Activated CD8-positive, alpha-beta T cell treated with anti-CD3 and anti-CD28 coated beads for 36 hours (primary cell): ENCODE measurements around the gene MYBBP1A. TPM values are rescaled to one million over a fixed set of nuclear protein-coding genes. Genes with fewer than 3 reads are reported as not detected.

Experiments
- ATAC-seq: fragments of 200-7000 bp; cut with Tn5 transposase; one replicate; pipeline ENCODE4 v1.10.0; 2021; ENCODE audit warnings: mild to moderate bottlenecking, moderate library complexity
- CTCF ChIA-PET: fragments of 350-600 bp; sonication (Branson Sonifier 250); formaldehyde crosslinking; loops from one replicate; lab custom pipeline; 2021; ENCODE audit warnings: antibody characterized with exemption; lab: Charles Lee
- POLR2A ChIA-PET: fragments of 350-600 bp; sonication (Branson Sonifier 250); formaldehyde crosslinking; loops from one replicate; lab custom pipeline; 2021; ENCODE audit warnings: antibody characterized with exemption; lab: Charles Lee
- DNase-seq: peaks from one replicate; pipeline ENCODE4 v3.0.0-alpha.2; 2020
- H3K27ac Mint-ChIP-seq: one replicate; pipeline ENCODE4 v1.8.0; 2021; ENCODE audit warnings: mild to moderate bottlenecking, mixed read lengths
- H3K27me3 Mint-ChIP-seq: one replicate; pipeline ENCODE4 v1.8.0; 2021; ENCODE audit warnings: mixed read lengths
- H3K36me3 Mint-ChIP-seq: one replicate; pipeline ENCODE4 v1.8.0; 2021; ENCODE audit warnings: low read depth, mixed read lengths
- H3K4me1 Mint-ChIP-seq: one replicate; pipeline ENCODE4 v1.8.0; 2021; ENCODE audit warnings: low read depth, mixed read lengths
- H3K4me3 Mint-ChIP-seq: one replicate; pipeline ENCODE4 v1.8.0; 2021; ENCODE audit warnings: mild to moderate bottlenecking, moderate library complexity, mixed read lengths
- H3K9me3 Mint-ChIP-seq: one replicate; pipeline ENCODE4 v1.8.0; 2021; ENCODE audit warnings: mixed read lengths
- intact Hi-C: fragments of 100-400 bp; cut with micrococcal nuclease; formaldehyde crosslinking; loops from one replicate; pipeline ENCODE4 v1.10.0; 2022
- total RNA-seq, 2 experiments: library from RNA; stranded (reverse); gene quantifications; one replicate each; pipeline ENCODE4 v1.2.3, GENCODE V29; 2021
- TF ChIP-seq, protein P1 (sequence below): fragments of 200-600 bp; IDR thresholded peaks from one replicate; pipeline ENCODE4 v1.8.0; 2022; ENCODE audit warnings: antibody characterized with exemption, mild to moderate bottlenecking

MYBBP1A gene
- total RNA-seq, 2 experiments from 2014 or later = 104 to 107 TPM

DNA sequence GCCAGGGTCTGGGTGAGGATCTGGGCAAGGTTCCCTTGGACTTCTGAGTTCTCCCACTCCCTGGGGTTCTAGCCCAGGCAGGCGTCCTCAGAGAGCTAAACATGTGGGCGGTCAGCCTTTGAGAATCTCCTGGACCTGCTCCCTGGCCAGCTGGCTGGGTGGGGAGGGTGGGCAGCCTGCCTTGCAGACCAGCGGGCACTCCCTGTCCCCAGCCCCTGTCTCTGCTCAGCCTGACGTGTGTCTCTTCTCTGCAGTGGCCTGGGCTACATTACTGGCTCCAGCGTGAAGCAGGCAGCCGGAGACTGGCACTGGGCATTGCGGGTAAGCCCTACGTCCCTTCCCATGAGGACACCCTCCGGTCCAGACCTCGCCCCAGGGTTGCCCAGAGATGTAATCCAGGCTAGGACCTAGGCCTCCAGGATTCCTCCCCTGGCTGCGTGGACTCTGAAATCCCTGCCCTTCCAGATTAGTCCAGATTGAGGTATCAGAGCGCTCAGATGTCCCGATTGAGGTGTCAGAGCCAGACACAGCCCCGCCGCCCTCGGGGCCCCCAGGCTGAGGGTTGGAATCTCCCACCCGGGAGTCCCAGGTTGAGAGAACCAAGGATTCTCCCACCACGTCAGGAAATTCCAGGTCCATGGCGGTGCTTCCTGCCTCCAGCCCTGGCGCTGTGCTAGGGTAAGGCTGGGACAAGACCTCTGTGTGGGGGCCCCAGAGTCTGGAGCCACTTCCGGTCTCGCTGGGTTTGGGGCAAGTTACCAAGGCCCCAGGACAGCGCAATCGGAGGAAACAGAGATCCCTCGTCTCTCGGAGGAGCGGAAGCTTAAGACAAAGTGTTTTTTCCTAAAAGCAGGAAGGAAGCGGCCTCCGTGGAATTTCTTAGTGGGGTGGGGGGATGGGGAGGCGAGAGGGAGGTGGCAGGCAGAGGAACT, 24.1 kb downstream of the MYBBP1A start:
- Mint-ChIP-seq H3K27ac (no peak overlapping the region), H3K9me3 (no peaks in the 10 kb centered on the region), H3K27me3 (peaks cover 1% of the 10 kb centered on the region), H3K36me3 (no peaks in the 10 kb centered on the region), H3K4me3 (no peak overlapping the region), H3K4me1 (peaks cover 2% of the 10 kb centered on the region)
- intact Hi-C loops = loop anchor here (10.0 kb wide), 1 partner anchor 106 kb away; no protein-coding TSS in a partner anchor
- TF ChIP-seq, protein P1, sequence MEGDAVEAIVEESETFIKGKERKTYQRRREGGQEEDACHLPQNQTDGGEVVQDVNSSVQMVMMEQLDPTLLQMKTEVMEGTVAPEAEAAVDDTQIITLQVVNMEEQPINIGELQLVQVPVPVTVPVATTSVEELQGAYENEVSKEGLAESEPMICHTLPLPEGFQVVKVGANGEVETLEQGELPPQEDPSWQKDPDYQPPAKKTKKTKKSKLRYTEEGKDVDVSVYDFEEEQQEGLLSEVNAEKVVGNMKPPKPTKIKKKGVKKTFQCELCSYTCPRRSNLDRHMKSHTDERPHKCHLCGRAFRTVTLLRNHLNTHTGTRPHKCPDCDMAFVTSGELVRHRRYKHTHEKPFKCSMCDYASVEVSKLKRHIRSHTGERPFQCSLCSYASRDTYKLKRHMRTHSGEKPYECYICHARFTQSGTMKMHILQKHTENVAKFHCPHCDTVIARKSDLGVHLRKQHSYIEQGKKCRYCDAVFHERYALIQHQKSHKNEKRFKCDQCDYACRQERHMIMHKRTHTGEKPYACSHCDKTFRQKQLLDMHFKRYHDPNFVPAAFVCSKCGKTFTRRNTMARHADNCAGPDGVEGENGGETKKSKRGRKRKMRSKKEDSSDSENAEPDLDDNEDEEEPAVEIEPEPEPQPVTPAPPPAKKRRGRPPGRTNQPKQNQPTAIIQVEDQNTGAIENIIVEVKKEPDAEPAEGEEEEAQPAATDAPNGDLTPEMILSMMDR = no peak
- POLR2A ChIA-PET = no interaction called here
- DNase-seq (no peak), ATAC-seq (no peak)
- CTCF ChIA-PET = no interaction called here

DNA sequence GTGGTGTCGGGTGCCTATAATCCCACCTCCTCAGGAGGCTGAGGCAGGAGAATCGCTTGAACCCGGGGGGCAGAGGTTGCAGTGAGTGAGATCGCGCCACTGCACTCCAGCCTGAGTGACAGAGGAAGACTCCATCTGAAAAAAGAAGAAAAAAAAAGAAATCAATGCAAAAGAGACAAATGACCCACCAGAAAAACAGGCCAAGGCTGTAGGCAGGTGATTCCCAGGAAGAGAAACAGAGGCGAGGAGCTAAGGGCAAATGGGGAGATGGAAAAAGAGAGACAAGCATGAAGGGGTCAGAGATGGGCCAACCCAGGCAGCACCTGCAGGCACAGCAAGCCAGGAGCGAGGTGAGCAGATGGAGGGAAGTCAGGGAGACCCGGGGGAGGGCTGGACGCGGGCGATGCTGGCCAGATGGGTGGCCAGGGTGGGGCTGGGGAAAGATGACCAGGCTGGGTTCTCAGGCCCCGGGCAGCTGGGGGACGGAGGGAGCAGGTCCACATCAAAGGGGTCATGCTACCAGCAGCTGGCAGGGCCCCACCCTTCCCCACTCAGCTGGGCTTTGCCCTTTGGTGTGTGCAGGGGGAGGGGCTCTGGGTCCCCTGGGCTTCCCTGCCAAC, 25.5 kb downstream of the MYBBP1A start:
- H3K36me3 Mint-ChIP-seq = no peaks in the 10 kb centered on the region
- no peak overlapping the region for H3K27ac Mint-ChIP-seq
- peaks cover 1% of the 10 kb centered on the region for H3K27me3 Mint-ChIP-seq
- peaks cover 2% of the 10 kb centered on the region for H3K4me1 Mint-ChIP-seq
- TF ChIP-seq, protein P1 = no peak
- ChIA-PET CTCF (no interaction called here), POLR2A (interaction anchor here (1.8 kb wide), 1 partner anchor 25 kb away, joined by 4 read pairs; no protein-coding TSS in a partner anchor)
- no peaks in the 10 kb centered on the region for H3K9me3 Mint-ChIP-seq
- ATAC-seq (no peak), DNase-seq (no peak)
- intact Hi-C loops = loop anchor here (10.0 kb wide), 1 partner anchor 105 kb away; no protein-coding TSS in a partner anchor
- H3K4me3 Mint-ChIP-seq = no peak overlapping the region

DNA sequence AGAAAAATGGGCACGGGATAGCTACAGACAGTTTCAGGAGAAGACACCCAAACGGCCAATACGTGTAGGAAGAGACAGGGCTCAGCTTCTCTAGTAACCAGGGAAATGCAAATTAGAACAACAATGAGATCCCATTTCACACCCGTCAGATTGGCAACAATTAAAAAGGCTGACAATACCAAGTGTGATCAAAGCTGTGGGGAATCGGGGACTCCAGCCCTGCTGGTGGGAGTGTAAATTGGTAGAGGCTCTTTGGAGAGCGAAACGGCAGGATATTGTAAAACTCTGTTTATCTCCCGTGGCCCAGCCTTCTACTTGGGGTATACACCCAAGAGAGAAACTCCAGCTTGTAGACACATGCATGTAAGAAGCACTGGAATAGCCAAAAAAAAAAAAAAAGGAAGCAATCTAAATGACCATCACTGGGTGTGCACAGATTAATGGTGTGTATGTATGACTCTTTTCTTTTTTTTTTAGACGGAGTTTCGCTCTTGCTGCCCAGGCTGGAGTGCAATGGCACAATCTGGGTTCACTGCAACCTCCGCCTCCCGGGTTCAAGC, 27.5 kb downstream of the MYBBP1A start:
- TF ChIP-seq, protein P1 = no peak
- H3K9me3 Mint-ChIP-seq = no peaks in the 10 kb centered on the region
- H3K4me3 Mint-ChIP-seq = no peak overlapping the region
- ATAC-seq (no peak), DNase-seq (no peak)
- H3K4me1 Mint-ChIP-seq = no peaks in the 10 kb centered on the region
- H3K36me3 Mint-ChIP-seq = no peaks in the 10 kb centered on the region
- CTCF ChIA-PET = interaction anchor here (0.8 kb wide), 1 partner anchor 40 kb away, joined by 3 read pairs; no protein-coding TSS in a partner anchor
- H3K27me3 Mint-ChIP-seq = peaks cover 1% of the 10 kb centered on the region
- intact Hi-C loops = no loop called here
- no peak overlapping the region for H3K27ac Mint-ChIP-seq
- POLR2A ChIA-PET = interaction anchor here (1.6 kb wide), 1 partner anchor 10 kb away, joined by 5 read pairs; no protein-coding TSS in a partner anchor

DNA sequence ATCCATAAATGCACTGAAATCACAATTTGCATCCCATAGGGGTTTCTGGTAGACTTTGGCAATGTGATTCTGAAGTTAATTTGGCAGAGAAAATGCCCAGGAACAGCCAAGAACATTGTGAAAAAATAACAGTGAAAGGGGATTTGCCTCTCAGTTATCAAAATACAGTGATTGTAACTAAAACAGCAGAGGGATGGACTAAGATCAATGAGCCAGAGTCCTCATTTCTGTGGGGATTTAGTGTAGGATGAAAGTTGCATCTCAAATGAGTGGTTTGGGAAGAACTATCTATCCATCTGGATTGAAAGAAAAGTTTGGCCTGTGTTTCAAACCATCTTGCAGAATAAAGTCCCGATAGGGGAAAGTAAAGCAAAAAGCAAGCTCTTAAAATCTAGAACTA, 28.1 kb downstream of the MYBBP1A start:
- POLR2A ChIA-PET = interaction anchor here (1.6 kb wide), 1 partner anchor 10 kb away, joined by 5 read pairs; no protein-coding TSS in a partner anchor
- CTCF ChIA-PET = interaction anchor here (0.8 kb wide), 1 partner anchor 40 kb away, joined by 3 read pairs; no protein-coding TSS in a partner anchor
- ATAC-seq (no peak), DNase-seq (no peak)
- no peaks in the 10 kb centered on the region for H3K9me3 Mint-ChIP-seq
- intact Hi-C loops = no loop called here
- H3K27ac Mint-ChIP-seq = no peak overlapping the region
- no peak overlapping the region for H3K4me3 Mint-ChIP-seq
- H3K4me1 Mint-ChIP-seq = no peaks in the 10 kb centered on the region
- H3K36me3 Mint-ChIP-seq = no peaks in the 10 kb centered on the region
- TF ChIP-seq, protein P1 = no peak
- peaks cover 1% of the 10 kb centered on the region for H3K27me3 Mint-ChIP-seq
